NK-92 (cell line): ENCODE results near the gene ABAT.

Experiments used
- DNase-seq: peaks from one replicate; lab custom pipeline; 2025; ENCODE audit not compliant: unreplicated experiment; lab: John Stamatoyannopoulos, UW

The ABAT gene

GRCh38 chr16:8674413-8675022 lies at the start of gene ABAT:
Gene ABAT, plus strand, starts transcription at chr16:8674617. Its CDS starts 61,123 bp downstream, at chr16:8735740.
- no peak for DNase-seq

- DNase-seq, result no peak
These were observed 48.8 kb upstream of the ABAT start for GRCh38 chr16:8625491-8626087.

- DNase-seq, result no peak
These were observed 47.5 kb upstream of the ABAT start for GRCh38 chr16:8626946-8627345.

GRCh38 chr16:8627456-8627855 lies 47.0 kb upstream of the ABAT start:
- no peak for DNase-seq

- DNase-seq, result no peak
These were observed 45.3 kb upstream of the ABAT start for GRCh38 chr16:8628981-8629725.

GRCh38 chr16:8630255-8630953 lies 44.0 kb upstream of the ABAT start:
- no peak for DNase-seq

- no peak for DNase-seq
These were observed 43.0 kb upstream of the ABAT start for GRCh38 chr16:8631373-8631772.

GRCh38 chr16:8631818-8632465 lies 42.5 kb upstream of the ABAT start:
- no peak for DNase-seq

GRCh38 chr16:8632675-8633182 lies 41.7 kb upstream of the ABAT start:
- DNase-seq, result no peak

GRCh38 chr16:8634991-8635736 lies 39.3 kb upstream of the ABAT start:
- DNase-seq, result no peak

- DNase-seq, result no peak
These were observed 34.7 kb upstream of the ABAT start for GRCh38 chr16:8639694-8640093.

- no peak for DNase-seq
These were observed 32.7 kb upstream of the ABAT start for GRCh38 chr16:8641671-8642070.

- DNase-seq, result no peak
These were observed 32.3 kb upstream of the ABAT start for GRCh38 chr16:8642146-8642545.

GRCh38 chr16:8644211-8645140 lies 29.9 kb upstream of the ABAT start:
- no peak for DNase-seq

GRCh38 chr16:8645141-8645521 lies 29.3 kb upstream of the ABAT start:
- no peak for DNase-seq

GRCh38 chr16:8645831-8646230 lies 28.6 kb upstream of the ABAT start:
- DNase-seq, result no peak

GRCh38 chr16:8646326-8647053 lies 27.9 kb upstream of the ABAT start:
- DNase-seq, result no peak

- DNase-seq, result no peak
These were observed 26.6 kb upstream of the ABAT start for GRCh38 chr16:8647721-8648318.
